Stimulated activated memory B cell treated with anti-CD40 and anti-IgM and Interleukin-4, amounts not matched to agents 10 μg/mL and 1 μg/mL and 100 μg/mL, for 72 hours (primary cell): Measurements from ENCODE around the gene PRKG1.
"Not testable (repeated sequence)": the region's sequence is repeated elsewhere in the genome, so short reads cannot be mapped to it uniquely, and the experiment has no call there.

Source experiments
- ATAC-seq: fragments of 150-1000 bp; cut with Tn5 transposase; 2 replicates; pipeline ENCODE4 v1.10.0; 2021
- H3K27ac Mint-ChIP-seq: one replicate; pipeline ENCODE4 v1.8.0; 2022; ENCODE audit warnings: mild to moderate bottlenecking, mixed read lengths
- H3K27me3 Mint-ChIP-seq: one replicate; pipeline ENCODE4 v1.8.0; 2022; ENCODE audit warnings: mixed read lengths
- H3K36me3 Mint-ChIP-seq: one replicate; pipeline ENCODE4 v1.8.0; 2022; ENCODE audit warnings: mixed read lengths
- H3K4me1 Mint-ChIP-seq: one replicate; pipeline ENCODE4 v1.8.0; 2022; ENCODE audit warnings: mixed read lengths
- H3K4me3 Mint-ChIP-seq: one replicate; pipeline ENCODE4 v1.8.0; 2022; ENCODE audit warnings: mild to moderate bottlenecking, moderate library complexity, mixed read lengths
- H3K9me3 Mint-ChIP-seq: one replicate; pipeline ENCODE4 v1.8.0; 2022; ENCODE audit warnings: mixed read lengths

The PRKG1 gene

DNA sequence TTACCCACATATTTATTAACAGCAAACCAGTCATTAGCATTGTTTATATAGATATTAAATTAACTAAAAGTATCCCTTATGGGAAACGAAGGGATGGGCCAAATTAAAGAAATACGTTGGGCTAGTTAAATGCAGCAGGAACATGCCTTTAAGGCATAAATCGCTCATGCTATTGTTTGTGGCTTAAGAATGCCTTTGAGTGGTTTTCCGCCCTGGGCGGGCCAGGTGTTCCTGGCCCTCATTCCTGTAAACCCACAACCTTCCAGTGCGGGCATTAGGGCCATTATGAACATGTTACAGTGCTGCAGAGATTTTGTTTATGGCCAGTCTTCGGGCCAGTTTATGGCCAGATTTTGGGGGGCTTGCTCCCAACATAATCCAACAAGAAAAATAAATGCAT lies 1173.6 kb downstream of the PRKG1 start:
- not testable (repeated sequence) for H3K36me3 Mint-ChIP-seq, H3K9me3 Mint-ChIP-seq, ATAC-seq, H3K4me1 Mint-ChIP-seq, H3K4me3 Mint-ChIP-seq, H3K27me3 Mint-ChIP-seq, H3K27ac Mint-ChIP-seq

DNA sequence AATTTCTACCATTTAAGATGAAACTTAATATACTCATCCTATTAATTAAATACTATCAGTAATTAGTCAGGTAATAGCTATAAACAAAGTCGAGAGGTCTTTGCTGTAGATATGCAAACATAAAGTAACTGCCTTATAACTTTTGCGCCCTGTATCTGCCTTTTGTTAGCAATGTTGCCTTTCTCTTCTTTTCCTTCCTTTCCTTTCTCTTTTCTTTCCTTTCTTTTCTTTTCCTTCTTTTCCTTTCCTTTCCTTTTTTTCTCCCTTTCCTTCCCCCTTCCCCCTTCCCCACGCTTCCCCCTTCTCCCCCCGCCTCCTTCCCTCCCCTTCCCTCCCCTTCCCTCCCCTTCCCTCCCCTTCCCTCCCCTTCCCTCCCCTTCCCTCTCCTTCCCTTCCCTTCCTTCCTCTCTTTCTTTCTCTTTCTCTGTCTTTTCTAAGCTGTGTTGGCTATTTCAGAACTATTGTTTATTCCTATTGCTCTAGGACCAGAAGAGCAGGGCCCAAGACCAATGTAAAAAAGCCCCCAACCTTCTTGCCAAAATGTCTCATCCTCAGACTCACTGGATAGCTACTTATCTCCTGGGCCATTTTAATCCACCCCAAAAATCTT lies 1174.5 kb downstream of the PRKG1 start:
- Mint-ChIP-seq H3K9me3 (peaks cover 3% of the 10 kb centered on the region), H3K4me1 (no peaks in the 10 kb centered on the region), H3K4me3 (no peak overlapping the region), H3K27ac (no peak overlapping the region), H3K27me3 (no peaks in the 10 kb centered on the region), H3K36me3 (no peaks in the 10 kb centered on the region)
- no peak for ATAC-seq

DNA sequence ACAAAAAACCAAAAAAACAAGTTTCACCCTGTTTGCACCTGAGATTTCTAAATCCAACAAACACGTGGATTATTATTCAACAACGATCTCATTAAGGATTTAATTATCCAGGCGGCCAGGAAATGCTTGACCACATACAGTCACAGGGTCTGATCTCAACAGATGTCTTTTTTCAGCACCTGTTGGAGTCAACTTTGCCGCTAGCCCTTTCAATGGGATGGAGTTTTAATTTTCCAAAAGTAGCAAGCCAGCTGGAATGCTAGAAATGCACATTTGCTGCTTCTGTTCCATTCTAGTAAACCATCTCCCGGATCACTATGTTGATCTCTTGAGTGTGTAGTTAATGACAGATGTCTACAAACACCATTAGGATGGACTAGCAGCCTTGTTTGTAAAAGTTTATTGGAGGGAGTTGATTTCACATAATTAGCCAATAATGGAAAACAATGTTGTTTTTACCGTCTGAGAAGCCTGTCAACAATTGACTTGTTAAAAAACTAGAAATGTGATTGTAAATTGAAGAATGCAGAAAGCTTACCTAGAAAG lies 1175.6 kb downstream of the PRKG1 start:
- H3K27ac Mint-ChIP-seq: no peak overlapping the region
- ATAC-seq: no peak
- peaks cover 3% of the 10 kb centered on the region for H3K9me3 Mint-ChIP-seq
- no peaks in the 10 kb centered on the region for H3K36me3 Mint-ChIP-seq
- no peak overlapping the region for H3K4me3 Mint-ChIP-seq
- no peaks in the 10 kb centered on the region for H3K4me1 Mint-ChIP-seq
- H3K27me3 Mint-ChIP-seq: no peaks in the 10 kb centered on the region

- Mint-ChIP-seq H3K27me3 (no peaks in the 10 kb centered on the region), H3K9me3 (peaks cover 3% of the 10 kb centered on the region), H3K4me3 (no peak overlapping the region), H3K4me1 (no peaks in the 10 kb centered on the region), H3K27ac (no peak overlapping the region), H3K36me3 (no peaks in the 10 kb centered on the region)
- ATAC-seq: no peak
Observed at GRCh38 chr10:52250510-52250909, 1176.2 kb downstream of the PRKG1 start.

DNA sequence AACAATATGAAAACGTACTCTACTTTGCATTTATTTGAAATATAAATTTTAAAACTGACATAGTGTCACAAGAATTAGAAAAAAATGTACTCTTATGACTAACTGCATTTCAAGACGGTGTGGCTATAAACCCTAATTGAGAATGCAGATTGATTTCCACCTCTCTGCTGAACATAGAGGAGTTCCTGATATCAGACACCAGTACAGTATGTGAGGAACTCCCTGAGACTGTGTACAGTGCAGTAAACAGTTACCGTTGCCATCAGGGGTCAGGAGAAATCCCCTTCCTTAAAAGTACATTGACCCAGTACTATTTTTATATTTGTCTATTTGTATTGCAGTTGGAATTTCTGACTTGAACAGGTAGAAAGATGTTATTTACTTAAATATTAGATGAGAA lies 1178.0 kb downstream of the PRKG1 start:
- no peak overlapping the region for H3K4me3 Mint-ChIP-seq
- peaks cover 3% of the 10 kb centered on the region for H3K9me3 Mint-ChIP-seq
- ATAC-seq: no peak
- H3K27me3 Mint-ChIP-seq: no peaks in the 10 kb centered on the region
- no peaks in the 10 kb centered on the region for H3K4me1 Mint-ChIP-seq
- no peak overlapping the region for H3K27ac Mint-ChIP-seq
- no peaks in the 10 kb centered on the region for H3K36me3 Mint-ChIP-seq

DNA sequence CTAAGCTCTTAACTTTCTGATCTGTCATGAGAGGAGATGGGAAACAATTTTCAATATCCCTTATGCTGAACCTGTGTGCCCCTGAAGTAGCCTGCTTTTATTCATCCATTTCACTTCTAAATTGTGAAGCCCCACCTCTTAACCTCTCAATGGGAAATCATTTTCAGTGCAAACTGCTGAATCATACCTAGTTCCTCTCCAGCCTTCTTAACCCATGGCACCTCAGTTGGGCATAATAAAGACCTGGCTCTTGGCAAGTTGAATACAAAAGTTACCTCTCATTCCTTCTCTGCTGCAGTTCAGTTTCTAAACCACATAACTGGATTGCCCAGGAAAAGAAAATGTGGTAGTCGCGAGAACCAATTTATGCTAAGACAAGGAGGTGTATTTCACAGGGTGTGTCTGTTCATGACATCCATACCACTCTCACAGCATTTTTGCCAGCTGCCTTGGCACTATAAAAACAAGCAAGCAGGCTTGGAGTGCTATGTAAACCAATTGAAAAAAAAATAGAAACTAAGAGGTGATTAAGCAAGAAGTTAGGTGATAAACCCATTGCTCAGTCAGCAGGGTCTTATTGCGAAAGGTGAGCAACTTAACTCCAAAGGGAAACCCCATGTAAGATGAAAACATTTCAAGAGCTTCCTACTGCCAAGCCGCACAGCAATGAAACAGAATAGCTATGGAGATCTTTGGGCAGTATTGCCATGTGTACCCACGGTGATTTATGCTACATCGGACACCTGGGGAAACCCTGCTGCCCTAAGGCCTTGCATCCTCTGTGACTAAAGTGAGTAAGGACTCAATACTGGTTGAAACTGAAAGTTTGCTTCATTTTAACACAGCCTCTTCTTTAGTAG lies 1182.8 kb downstream of the PRKG1 start:
- Mint-ChIP-seq H3K27ac (no peak overlapping the region), H3K4me3 (no peak overlapping the region), H3K9me3 (no peaks in the 10 kb centered on the region), H3K27me3 (no peaks in the 10 kb centered on the region), H3K4me1 (no peaks in the 10 kb centered on the region), H3K36me3 (no peaks in the 10 kb centered on the region)
- ATAC-seq: peak; percentile 64

DNA sequence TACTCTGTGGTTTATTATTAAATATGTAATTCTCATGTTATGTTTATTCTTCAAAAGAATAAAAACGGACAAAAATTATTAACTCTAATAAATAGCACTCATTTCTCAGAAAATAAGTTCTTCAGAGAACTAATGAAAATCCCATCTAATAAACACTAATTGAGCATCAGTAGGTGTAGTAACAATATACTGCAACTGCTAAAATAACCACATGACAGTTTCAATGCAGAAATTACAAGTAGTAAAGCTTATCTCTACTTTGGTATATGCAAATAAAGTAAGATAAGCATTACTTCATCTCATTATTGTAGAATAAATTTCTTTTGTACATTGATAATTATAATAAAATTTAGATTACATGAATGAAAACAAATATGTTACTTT lies 1183.4 kb downstream of the PRKG1 start:
- no peaks in the 10 kb centered on the region for H3K4me1 Mint-ChIP-seq
- no peaks in the 10 kb centered on the region for H3K36me3 Mint-ChIP-seq
- H3K27me3 Mint-ChIP-seq: no peaks in the 10 kb centered on the region
- ATAC-seq: no peak
- no peak overlapping the region for H3K4me3 Mint-ChIP-seq
- H3K9me3 Mint-ChIP-seq: no peaks in the 10 kb centered on the region
- H3K27ac Mint-ChIP-seq: no peak overlapping the region

GRCh38 chr10:52258799-52259425 lies 1184.6 kb downstream of the PRKG1 start:
- no peak overlapping the region for H3K27ac Mint-ChIP-seq
- H3K36me3 Mint-ChIP-seq: no peaks in the 10 kb centered on the region
- H3K4me3 Mint-ChIP-seq: no peak overlapping the region
- H3K27me3 Mint-ChIP-seq: no peaks in the 10 kb centered on the region
- no peaks in the 10 kb centered on the region for H3K9me3 Mint-ChIP-seq
- ATAC-seq: no peak
- H3K4me1 Mint-ChIP-seq: no peaks in the 10 kb centered on the region

GRCh38 chr10:52259426-52259812 lies 1185.1 kb downstream of the PRKG1 start:
- ATAC-seq: no peak

GRCh38 chr10:52261362-52261761 lies 1187.1 kb downstream of the PRKG1 start:
- ATAC-seq: no peak

More at GRCh38 chr10:52259426-52259812, 1185.1 kb downstream of the PRKG1 start:
- Mint-ChIP-seq H3K36me3 (no peaks in the 10 kb centered on the region), H3K4me3 (no peak overlapping the region), H3K9me3 (no peaks in the 10 kb centered on the region), H3K4me1 (no peaks in the 10 kb centered on the region), H3K27me3 (no peaks in the 10 kb centered on the region), H3K27ac (no peak overlapping the region)

DNA sequence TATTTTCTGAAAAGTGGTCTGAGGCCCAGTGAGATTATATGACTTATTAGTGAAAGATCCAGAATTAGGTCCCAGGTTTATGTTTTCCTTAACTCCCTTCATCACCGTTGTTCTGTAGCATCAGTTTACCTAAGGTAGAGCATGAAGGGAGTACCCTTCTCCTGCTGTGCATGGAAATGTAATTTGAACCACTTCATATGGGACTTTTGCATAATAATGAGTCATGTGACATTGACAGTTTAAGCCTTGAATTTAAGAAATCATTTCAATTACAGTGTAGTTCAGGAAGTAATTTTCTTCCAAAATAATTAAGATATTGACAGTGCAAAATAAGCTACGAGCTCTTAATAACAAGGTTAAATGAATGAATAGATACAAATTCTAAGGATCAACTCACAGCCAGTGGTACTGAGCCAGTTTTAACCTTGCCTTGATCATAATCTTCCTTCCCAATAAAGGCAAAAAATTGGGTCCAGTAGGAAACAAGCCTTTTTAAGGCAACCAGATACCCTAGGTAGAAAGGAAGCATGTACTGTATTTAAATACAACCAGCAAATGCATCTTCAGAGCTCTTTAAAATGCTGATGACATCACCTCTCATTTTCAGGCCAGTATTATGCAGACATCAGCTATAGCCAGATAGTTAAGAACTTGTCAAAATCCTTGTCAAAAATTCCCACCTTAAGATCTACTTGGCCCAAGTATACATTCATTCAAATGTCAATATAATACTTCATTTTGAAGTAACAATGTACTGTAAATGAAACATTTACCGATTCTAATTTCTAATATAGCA lies 1191.0 kb downstream of the PRKG1 start:
- H3K27me3 Mint-ChIP-seq: no peaks in the 10 kb centered on the region

More at GRCh38 chr10:52261362-52261761, 1187.1 kb downstream of the PRKG1 start:
- no peaks in the 10 kb centered on the region for H3K36me3 Mint-ChIP-seq
- no peak overlapping the region for H3K27ac Mint-ChIP-seq
- H3K27me3 Mint-ChIP-seq: no peaks in the 10 kb centered on the region
- H3K4me3 Mint-ChIP-seq: no peak overlapping the region
- H3K4me1 Mint-ChIP-seq: no peaks in the 10 kb centered on the region
- H3K9me3 Mint-ChIP-seq: no peaks in the 10 kb centered on the region

DNA sequence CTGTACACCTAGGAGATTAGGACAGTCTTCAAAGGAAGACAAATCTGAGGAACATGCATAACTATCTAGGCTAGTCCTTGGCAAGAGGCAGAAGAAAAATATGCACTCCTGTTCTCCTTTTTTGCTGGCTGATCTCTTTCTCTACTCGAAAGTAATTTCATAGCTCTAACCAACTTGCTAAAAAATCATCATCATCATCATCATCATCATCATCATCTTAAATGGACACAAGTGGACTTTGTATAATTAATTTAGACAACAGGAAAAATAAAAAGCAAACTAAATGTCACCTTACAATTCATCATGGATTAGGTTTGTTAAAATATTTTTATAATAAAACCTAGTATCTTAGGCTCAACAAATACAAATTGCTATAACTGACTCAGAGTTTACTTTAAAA lies 1192.6 kb downstream of the PRKG1 start:
- ATAC-seq: no peak
- Mint-ChIP-seq H3K27ac (no peak overlapping the region), H3K27me3 (no peaks in the 10 kb centered on the region), H3K9me3 (no peaks in the 10 kb centered on the region), H3K36me3 (no peaks in the 10 kb centered on the region), H3K4me1 (no peaks in the 10 kb centered on the region), H3K4me3 (no peak overlapping the region)

More for the DNA sequence above, 1191.0 kb downstream of the PRKG1 start:
- Mint-ChIP-seq H3K36me3 (no peaks in the 10 kb centered on the region), H3K4me1 (no peaks in the 10 kb centered on the region), H3K27ac (no peak overlapping the region), H3K4me3 (no peak overlapping the region), H3K9me3 (no peaks in the 10 kb centered on the region)
- no peak for ATAC-seq

- ATAC-seq: no peak
- Mint-ChIP-seq H3K36me3 (no peaks in the 10 kb centered on the region), H3K27me3 (no peaks in the 10 kb centered on the region), H3K9me3 (no peaks in the 10 kb centered on the region), H3K4me3 (no peak overlapping the region), H3K4me1 (no peaks in the 10 kb centered on the region), H3K27ac (no peak overlapping the region)
Observed at GRCh38 chr10:52268790-52269189, 1194.5 kb downstream of the PRKG1 start.

DNA sequence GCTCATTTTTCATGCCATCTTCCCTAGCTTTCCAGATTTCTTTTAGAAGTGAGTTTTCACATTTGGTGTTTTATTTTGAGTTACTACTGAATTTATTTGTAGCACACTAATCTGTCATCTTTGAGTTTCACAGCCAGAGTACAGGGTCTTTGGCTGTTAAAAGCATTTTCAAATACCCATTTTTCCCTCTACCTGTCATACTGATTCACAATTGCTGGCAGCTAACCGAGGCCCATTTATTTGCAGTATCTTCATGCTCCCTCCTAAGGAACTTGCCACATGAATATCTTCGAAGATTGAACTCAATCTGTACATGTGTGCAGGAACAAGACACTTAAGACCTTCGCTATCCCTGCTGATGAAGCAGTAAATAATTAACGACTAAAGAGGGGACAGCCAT lies 1194.9 kb downstream of the PRKG1 start:
- no peaks in the 10 kb centered on the region for H3K27me3 Mint-ChIP-seq
- H3K4me1 Mint-ChIP-seq: no peaks in the 10 kb centered on the region
- H3K36me3 Mint-ChIP-seq: no peaks in the 10 kb centered on the region
- H3K27ac Mint-ChIP-seq: no peak overlapping the region
- no peaks in the 10 kb centered on the region for H3K9me3 Mint-ChIP-seq
- H3K4me3 Mint-ChIP-seq: no peak overlapping the region
- ATAC-seq: no peak

DNA sequence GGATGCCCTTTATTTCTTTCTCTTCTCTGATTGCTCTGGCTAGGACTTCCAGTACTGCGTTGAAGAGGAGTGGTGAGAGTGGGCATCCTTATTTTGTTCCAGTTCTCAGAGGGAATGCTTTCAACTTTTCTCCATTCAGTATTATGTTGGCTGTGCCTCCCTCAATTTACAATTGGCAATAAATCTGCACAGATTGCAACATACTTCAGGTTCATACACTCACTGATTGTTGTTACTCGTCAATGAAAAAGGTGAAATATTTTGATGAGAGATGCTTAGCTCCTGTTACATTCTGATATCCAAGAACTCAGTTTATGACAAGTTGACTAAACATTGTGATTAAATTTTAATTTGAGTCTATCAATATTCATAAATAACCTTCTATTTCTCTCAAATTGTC lies 1201.9 kb downstream of the PRKG1 start:
- no peak for ATAC-seq
- H3K27me3 Mint-ChIP-seq: no peaks in the 10 kb centered on the region
- no peak overlapping the region for H3K4me3 Mint-ChIP-seq
- no peaks in the 10 kb centered on the region for H3K36me3 Mint-ChIP-seq
- no peaks in the 10 kb centered on the region for H3K9me3 Mint-ChIP-seq
- no peaks in the 10 kb centered on the region for H3K4me1 Mint-ChIP-seq
- no peak overlapping the region for H3K27ac Mint-ChIP-seq
